ENCODE data around the gene CACNA1D. TPM values are rescaled to one million over a fixed set of nuclear protein-coding genes. Genes with fewer than 3 reads are reported as not detected.
A peak's percentile ranks its signal among the peaks of the same experiment; 100 is the strongest.
"Not testable (repeated sequence)": the region's sequence is repeated elsewhere in the genome, so short reads cannot be mapped to it uniquely, and the experiment has no call there.

Gene CACNA1D
- total and polyA plus RNA-seq, 9 of the 15 experiments (the other 6 are each of a cell fraction or from before 2014, with no cell fraction given): 0.29 TPM; not detected in 8

DNA sequence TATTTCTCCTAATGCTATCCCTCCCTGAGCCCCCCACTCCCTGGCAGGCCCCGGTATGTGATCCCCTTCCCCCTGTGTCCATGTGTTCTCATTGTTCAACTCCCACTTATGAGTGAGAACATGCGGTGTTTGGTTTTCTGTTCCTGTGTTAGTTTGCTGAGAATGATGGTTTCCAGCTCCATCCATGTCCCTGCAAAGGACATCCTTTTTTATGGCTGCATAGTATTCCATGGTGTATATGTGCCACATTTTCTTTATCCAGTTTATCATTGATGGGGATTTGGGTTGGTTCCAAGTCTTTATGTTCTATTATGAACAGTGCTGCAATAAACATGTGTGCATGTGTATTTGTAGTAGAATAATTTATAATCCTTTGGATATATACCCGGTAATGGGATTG, 18.0 kb upstream of the CACNA1D start:
- intact Hi-C loops (cut with micrococcal nuclease); BruUV-seq (replicated peaks): not testable (repeated sequence)
- WGBS (ENCODE audit: insufficient coverage, low coverage, missing lambda C conversion rate): 0% methylated on average over 1 of the region's 3 CpGs

DNA sequence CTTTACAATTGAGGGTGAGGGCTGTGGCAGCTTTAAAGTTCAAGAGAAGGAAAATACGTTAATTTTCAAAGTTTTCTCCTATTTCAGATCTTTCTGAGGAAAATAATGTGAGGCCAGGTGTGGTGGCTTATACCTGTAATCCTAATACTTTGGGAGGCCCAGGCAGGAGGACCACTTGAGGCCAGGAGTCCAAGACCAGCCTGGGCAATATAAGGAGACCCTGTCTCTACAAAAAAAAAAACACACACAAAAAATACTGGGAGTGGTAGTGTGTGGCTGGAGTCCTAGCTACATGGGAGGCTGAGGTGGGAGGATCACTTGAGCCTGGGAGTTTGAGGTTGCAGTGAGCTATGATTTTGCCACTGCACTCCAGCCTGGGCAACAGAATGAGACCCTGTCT, 16.7 kb upstream of the CACNA1D start:
- H3K27me3 ChIP-seq (ENCODE audit: control insufficient read depth in 2 of 2, insufficient read depth in 2 of 2, low read length in 2 of 2); H3K9me1 ChIP-seq (ENCODE audit: control insufficient read depth, insufficient read depth, low read length); H3K27ac ChIP-seq (ENCODE audit: extremely low read depth, low read depth, low read length); H3K4me2 ChIP-seq (ENCODE audit: insufficient read depth, low read length); H3K9me3 ChIP-seq (replicated peaks; ENCODE audit: control insufficient read depth, insufficient read depth, low read depth, low read length); H2AFZ ChIP-seq (ENCODE audit: low read depth, low read length); H3K79me2 ChIP-seq (ENCODE audit: control insufficient read depth, insufficient read depth, low read length); POLR2A ChIA-PET; H3K4me1 ChIP-seq (replicated peaks in 1 of 2; ENCODE audit: control insufficient read depth in 2 of 2, insufficient read depth in 2 of 2, low read length in 2 of 2); intact Hi-C loops (cut with micrococcal nuclease); H3K36me3 ChIP-seq (ENCODE audit: control insufficient read depth, insufficient read depth, low read length); DNase-seq (ENCODE audit: extremely low read depth in 1 of 4, low spot score in 3 of 4); FAIRE-seq; H3K4me3 ChIP-seq; in situ Hi-C loops (cut with MboI); CTCF ChIA-PET (ENCODE audit: low intra/inter-chr PET ratio); H4K20me1 ChIP-seq (replicated peaks; ENCODE audit: control insufficient read depth, insufficient read depth, low read length); ATAC-seq; H3K9ac ChIP-seq (ENCODE audit: insufficient read depth in 1 of 2, low read depth in 2 of 2, low read length in 2 of 2); BruUV-seq (replicated peaks): not testable (repeated sequence)
- 0% methylated on average over 1 of the region's 1 CpG for WGBS (ENCODE audit: insufficient coverage, low coverage, missing lambda C conversion rate)

More for the DNA sequence above, 18.0 kb upstream of the CACNA1D start:
- H3K4me3 ChIP-seq; H3K36me3 ChIP-seq (ENCODE audit: control insufficient read depth, insufficient read depth, low read length); H3K9me1 ChIP-seq (ENCODE audit: control insufficient read depth, insufficient read depth, low read length); CTCF ChIA-PET (ENCODE audit: low intra/inter-chr PET ratio); H3K27me3 ChIP-seq (ENCODE audit: control insufficient read depth in 2 of 2, insufficient read depth in 2 of 2, low read length in 2 of 2); H3K79me2 ChIP-seq (ENCODE audit: control insufficient read depth, insufficient read depth, low read length); in situ Hi-C loops (cut with MboI); DNase-seq (ENCODE audit: extremely low read depth in 1 of 4, low spot score in 3 of 4); ATAC-seq; FAIRE-seq; H3K9ac ChIP-seq (ENCODE audit: insufficient read depth in 1 of 2, low read depth in 2 of 2, low read length in 2 of 2); H3K27ac ChIP-seq (ENCODE audit: extremely low read depth, low read depth, low read length); H3K4me2 ChIP-seq (ENCODE audit: insufficient read depth, low read length); H3K4me1 ChIP-seq (replicated peaks in 1 of 2; ENCODE audit: control insufficient read depth in 2 of 2, insufficient read depth in 2 of 2, low read length in 2 of 2); H3K9me3 ChIP-seq (replicated peaks; ENCODE audit: control insufficient read depth, insufficient read depth, low read depth, low read length); H2AFZ ChIP-seq (ENCODE audit: low read depth, low read length); H4K20me1 ChIP-seq (replicated peaks; ENCODE audit: control insufficient read depth, insufficient read depth, low read length): not testable (repeated sequence)
- TF ChIP-seq ZNF146 (CRISPR knock-in tag; IDR thresholded peaks at IDR 0.05; ENCODE audit: unreplicated experiment): peak; percentile 57
- POLR2A ChIA-PET: interaction anchor here (0.6 kb wide), 1 partner anchor 274 kb away, joined by 3 read pairs; no protein-coding TSS in a partner anchor

Measured in K562 (cell line).